ENCODE results near the gene RASGEF1C. TPM values are rescaled to one million over a fixed set of nuclear protein-coding genes. Genes with fewer than 3 reads are reported as not detected.

Gene RASGEF1C
- total RNA-seq, 4 donors from 2014 or later, result 0.71 to 2.5 TPM; not detected in 2

- no peak overlapping the region for H3K4me3 ChIP-seq (ENCODE audit: low read depth, poor library complexity, severe bottlenecking)
- no peak for DNase-seq (ENCODE audit: low spot score in 2 of 2)
- 57 to 59% methylated on average over 13 of the region's 13 CpGs for WGBS, 2 donors
- no peak for TF ChIP-seq POLR2A (IDR thresholded peaks at IDR 0.05)
- no peak for TF ChIP-seq CTCF (IDR thresholded peaks at IDR 0.05)
- intact Hi-C loops (cut with DNase I; ENCODE audit: low total_unique reads), result loop anchor here (10.0 kb wide), 1 partner anchor 150 kb away; no protein-coding TSS in a partner anchor
Observed at GRCh38 chr5:180084638-180085561, 124.1 kb downstream of the RASGEF1C start.

GRCh38 chr5:180083529-180084060 lies 125.4 kb downstream of the RASGEF1C start:
- TF ChIP-seq POLR2A (IDR thresholded peaks at IDR 0.05) (no peak), CTCF (IDR thresholded peaks at IDR 0.05) (no peak)
- DNase-seq (ENCODE audit: low spot score in 2 of 2), result peak in 1 of 2 donors; percentile 69
- H3K4me3 ChIP-seq (ENCODE audit: low read depth, poor library complexity, severe bottlenecking), result no peak overlapping the region
- WGBS, 2 donors, result 85 to 86% methylated on average over 10 of the region's 10 CpGs
- intact Hi-C loops (cut with DNase I; ENCODE audit: low total_unique reads), result loop anchor here (10.0 kb wide), 1 partner anchor 149 kb away; no protein-coding TSS in a partner anchor

- 64 to 69% methylated on average over 16 to 17 of the region's 17 CpGs for WGBS, 2 donors
- intact Hi-C loops (cut with DNase I; ENCODE audit: low total_unique reads), result loop anchor here (10.0 kb wide), 1 partner anchor 148 kb away; no protein-coding TSS in a partner anchor
Observed at GRCh38 chr5:180082633-180083420, 126.2 kb downstream of the RASGEF1C start.

DNA sequence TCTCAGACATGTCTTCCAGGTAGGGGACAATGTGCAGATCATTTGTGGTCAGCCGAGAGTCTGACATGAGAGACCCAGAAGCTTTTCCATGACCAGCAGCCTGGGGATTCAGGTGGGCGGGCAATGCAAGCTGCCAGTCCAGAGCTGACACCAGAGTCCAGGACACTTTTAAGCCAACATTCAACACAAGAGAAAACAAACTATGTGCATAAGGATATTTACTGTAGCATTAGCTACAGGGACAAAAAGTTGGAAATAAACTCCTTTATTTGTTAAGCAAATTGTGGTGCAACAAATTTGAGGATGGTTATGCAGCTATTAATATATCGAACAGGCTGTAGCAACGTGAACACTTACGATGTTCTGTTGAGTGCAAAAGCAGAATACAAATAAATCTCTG lies 127.5 kb downstream of the RASGEF1C start:
- WGBS, 2 donors, result 78 to 91% methylated on average over 5 of the region's 5 CpGs
- intact Hi-C loops (cut with DNase I; ENCODE audit: low total_unique reads), result loop anchor here (10.0 kb wide), 1 partner anchor 147 kb away; no protein-coding TSS in a partner anchor
- H3K4me3 ChIP-seq (ENCODE audit: low read depth, poor library complexity, severe bottlenecking), result no peak overlapping the region
- TF ChIP-seq CTCF (IDR thresholded peaks at IDR 0.05) (no peak), POLR2A (IDR thresholded peaks at IDR 0.05) (no peak)
- no peak for DNase-seq (ENCODE audit: low spot score in 2 of 2)

More at GRCh38 chr5:180082633-180083420, 126.2 kb downstream of the RASGEF1C start:
- no peak for DNase-seq (ENCODE audit: low spot score in 2 of 2)
- no peak overlapping the region for H3K4me3 ChIP-seq (ENCODE audit: low read depth, poor library complexity, severe bottlenecking)
- TF ChIP-seq POLR2A (IDR thresholded peaks at IDR 0.05), result no peak
- no peak for TF ChIP-seq CTCF (IDR thresholded peaks at IDR 0.05)

GRCh38 chr5:180080486-180081280 lies 128.3 kb downstream of the RASGEF1C start:
- H3K4me3 ChIP-seq (ENCODE audit: low read depth, poor library complexity, severe bottlenecking), result no peak overlapping the region
- no peak for TF ChIP-seq CTCF (IDR thresholded peaks at IDR 0.05)
- no peak for TF ChIP-seq POLR2A (IDR thresholded peaks at IDR 0.05)
- 79 to 82% methylated on average over 24 of the region's 24 CpGs for WGBS, 2 donors
- DNase-seq (ENCODE audit: low spot score in 2 of 2), result peak in 1 of 2 donors; percentile 81
- intact Hi-C loops (cut with DNase I; ENCODE audit: low total_unique reads), result loop anchor here (10.0 kb wide), 1 partner anchor 146 kb away; no protein-coding TSS in a partner anchor

All from lower leg skin (tissue), 4 donors.